Endodermal cell (in vitro differentiated cells): ENCODE measurements around the gene HOXB3. TPM values are rescaled to one million over a fixed set of nuclear protein-coding genes. Genes with fewer than 3 reads are reported as not detected.

Source experiments
- DNase-seq: peaks from one replicate; pipeline ENCODE4 v3.0.0-alpha.2; 2017
- H3K27ac ChIP-seq: 2 replicates; pipeline ENCODE4 v1.5.1; 2013; ENCODE audit warnings: mild to moderate bottlenecking, low read depth, low read length, moderate library complexity
- H3K27me3 ChIP-seq: 2 replicates; pipeline ENCODE4 v1.6.1; 2013; ENCODE audit warnings: mild to moderate bottlenecking, low read length, moderate library complexity; ENCODE audit not compliant: insufficient read depth, control insufficient read depth, poor library complexity, severe bottlenecking
- H3K36me3 ChIP-seq: 2 replicates; pipeline ENCODE4 v1.7.0; 2013; ENCODE audit warnings: mild to moderate bottlenecking, low read length, moderate library complexity; ENCODE audit not compliant: control insufficient read depth, insufficient read depth
- H3K4me1 ChIP-seq: one replicate; pipeline ENCODE4 v1.7.0; 2013; ENCODE audit warnings: low read length; ENCODE audit not compliant: control insufficient read depth, insufficient read depth
- H3K4me3 ChIP-seq: 2 replicates; pipeline ENCODE4 v1.5.1; 2013; ENCODE audit warnings: mild to moderate bottlenecking, low read length, moderate library complexity
- H3K9ac ChIP-seq: 2 replicates; pipeline ENCODE4 v1.6.1; 2013; ENCODE audit warnings: mild to moderate bottlenecking, low read length, moderate library complexity; ENCODE audit not compliant: poor library complexity, severe bottlenecking; ENCODE audit errors: extremely low read depth
- H3K9me3 ChIP-seq: 2 replicates; pipeline ENCODE4 v1.6.1; 2013; ENCODE audit warnings: mild to moderate bottlenecking, low read length, moderate library complexity; ENCODE audit not compliant: control insufficient read depth
- H3K27ac Mint-ChIP-seq: 2 replicates; pipeline ENCODE4 v1.8.0; 2020; ENCODE audit warnings: mixed read lengths
- H3K27me3 Mint-ChIP-seq: 2 replicates; pipeline ENCODE4 v1.8.0; 2021; ENCODE audit warnings: mild to moderate bottlenecking, mixed read lengths; ENCODE audit not compliant: insufficient read depth
- H3K36me3 Mint-ChIP-seq: 2 replicates; pipeline ENCODE4 v1.8.0; 2020; ENCODE audit warnings: low read depth, mixed read lengths
- H3K4me1 Mint-ChIP-seq: 2 replicates; pipeline ENCODE4 v1.8.0; 2020; ENCODE audit warnings: mixed read lengths
- H3K4me3 Mint-ChIP-seq: 2 replicates; pipeline ENCODE4 v1.8.0; 2020; ENCODE audit warnings: mild to moderate bottlenecking, moderate library complexity, mixed read lengths
- H3K9me3 Mint-ChIP-seq: 2 replicates; pipeline ENCODE4 v1.8.0; 2020; ENCODE audit warnings: mild to moderate bottlenecking, mixed read lengths
- WGBS, 2 experiments: methylation state at CpG; one replicate each; pipeline versions ENCODE4 v1.1.5 to v1.1.7; 2013; ENCODE audit warnings: missing lambda C conversion rate in 2 of 2, mixed read lengths in 1 of 2; ENCODE audit not compliant: insufficient coverage in 1 of 2, insufficient read length in 1 of 2; 5-methylcytosine and 5-hydroxymethylcytosine counted together
- total RNA-seq, 2 donors: library from RNA; stranded (reverse); fragmentation: NEBNext Ultra II Directional in 1 of 2; extraction: Animal tissue kit (Norgen Biotek cat#: 25700) in 1 of 2; gene quantifications; 2 replicates in 1 of 2; 3 replicates in 1 of 2; pipeline ENCODE4 v1.2.1, GENCODE V29; 2021
- TF ChIP-seq, protein P1 (sequence below): fragments of 200-600 bp; sonication (generic); conservative IDR thresholded peaks from 2 replicates; pipeline ENCODE4 v1.5.0; 2021; ENCODE audit warnings: antibody characterized with exemption, mild to moderate bottlenecking

Gene HOXB3
- total RNA-seq, 2 donors from 2014 or later, result not detected

DNA sequence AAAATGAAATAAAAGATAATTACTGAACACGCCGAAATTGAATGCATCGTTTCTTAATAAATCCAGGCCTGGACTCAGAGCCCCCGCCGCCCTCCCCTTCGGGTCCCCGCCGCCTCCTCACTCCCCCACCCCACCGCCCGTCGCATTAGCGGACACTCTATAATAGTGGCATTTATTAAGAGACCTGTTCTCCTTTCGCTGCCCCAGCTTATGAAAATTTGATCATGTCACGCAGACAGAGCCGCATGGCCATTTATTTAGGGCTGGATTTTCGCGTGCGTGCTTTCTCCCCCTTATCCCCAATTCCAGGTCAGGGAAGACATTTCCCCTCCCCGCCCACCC lies 38.9 kb downstream of the HOXB3 start:
- Mint-ChIP-seq H3K4me3 (no peak overlapping the region), H3K9me3 (no peaks in the 10 kb centered on the region), H3K27ac (no peak overlapping the region), H3K27me3 (peaks cover 99% of the 10 kb centered on the region), H3K4me1 (peaks cover 22% of the 10 kb centered on the region), H3K36me3 (no peaks in the 10 kb centered on the region)
- H3K27me3 ChIP-seq, result peaks cover 99% of the 10 kb centered on the region
- no peak overlapping the region for H3K9ac ChIP-seq
- peaks cover 18% of the 10 kb centered on the region for H3K4me1 ChIP-seq
- H3K36me3 ChIP-seq, result no peaks in the 10 kb centered on the region
- no peak overlapping the region for H3K4me3 ChIP-seq
- peak overlapping the region; percentile 70 for H3K27ac ChIP-seq
- TF ChIP-seq, protein P1, sequence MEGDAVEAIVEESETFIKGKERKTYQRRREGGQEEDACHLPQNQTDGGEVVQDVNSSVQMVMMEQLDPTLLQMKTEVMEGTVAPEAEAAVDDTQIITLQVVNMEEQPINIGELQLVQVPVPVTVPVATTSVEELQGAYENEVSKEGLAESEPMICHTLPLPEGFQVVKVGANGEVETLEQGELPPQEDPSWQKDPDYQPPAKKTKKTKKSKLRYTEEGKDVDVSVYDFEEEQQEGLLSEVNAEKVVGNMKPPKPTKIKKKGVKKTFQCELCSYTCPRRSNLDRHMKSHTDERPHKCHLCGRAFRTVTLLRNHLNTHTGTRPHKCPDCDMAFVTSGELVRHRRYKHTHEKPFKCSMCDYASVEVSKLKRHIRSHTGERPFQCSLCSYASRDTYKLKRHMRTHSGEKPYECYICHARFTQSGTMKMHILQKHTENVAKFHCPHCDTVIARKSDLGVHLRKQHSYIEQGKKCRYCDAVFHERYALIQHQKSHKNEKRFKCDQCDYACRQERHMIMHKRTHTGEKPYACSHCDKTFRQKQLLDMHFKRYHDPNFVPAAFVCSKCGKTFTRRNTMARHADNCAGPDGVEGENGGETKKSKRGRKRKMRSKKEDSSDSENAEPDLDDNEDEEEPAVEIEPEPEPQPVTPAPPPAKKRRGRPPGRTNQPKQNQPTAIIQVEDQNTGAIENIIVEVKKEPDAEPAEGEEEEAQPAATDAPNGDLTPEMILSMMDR, result no peak
- WGBS, 2 experiments, result 10 to 12% methylated on average over 10 to 19 of the region's 19 CpGs
- no peak for DNase-seq
- H3K9me3 ChIP-seq, result no peaks in the 10 kb centered on the region

DNA sequence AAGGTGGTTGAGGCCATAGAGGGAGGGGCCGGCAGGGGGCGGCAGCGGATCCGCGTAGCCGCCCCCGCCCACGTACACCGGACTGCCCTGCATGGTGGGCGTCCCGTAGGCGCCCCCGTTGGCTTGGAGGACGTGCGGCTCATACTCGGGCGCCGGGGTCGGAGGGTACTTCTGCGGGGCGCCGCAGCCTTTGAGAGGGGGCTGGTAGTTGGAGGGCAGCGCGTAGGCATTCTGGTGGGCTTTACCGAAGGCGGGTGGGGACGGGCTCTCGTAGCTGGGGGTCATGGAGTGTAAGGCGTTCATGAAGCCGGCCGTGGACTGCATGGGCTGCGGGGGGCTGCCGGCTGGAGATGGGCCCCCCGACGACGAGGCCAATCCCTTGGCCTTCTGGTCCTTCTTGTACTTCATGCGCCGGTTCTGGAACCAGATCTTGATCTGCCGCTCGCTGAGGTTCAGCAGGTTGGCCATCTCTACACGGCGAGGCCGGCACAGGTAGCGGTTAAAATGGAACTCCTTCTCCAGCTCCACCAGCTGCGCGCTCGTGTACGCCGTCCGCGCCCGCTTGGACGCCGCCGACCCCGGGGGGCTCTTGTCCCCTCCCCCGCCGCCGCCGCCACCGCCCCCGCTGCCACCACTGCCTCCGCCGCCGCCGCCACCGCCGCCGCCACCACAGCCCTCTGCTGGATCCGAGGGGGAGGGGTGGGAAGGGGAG lies 39.4 kb downstream of the HOXB3 start:
- Mint-ChIP-seq H3K27me3 (peaks cover 99% of the 10 kb centered on the region), H3K4me1 (peaks cover 24% of the 10 kb centered on the region), H3K27ac (no peak overlapping the region), H3K36me3 (no peaks in the 10 kb centered on the region), H3K4me3 (no peak overlapping the region), H3K9me3 (no peaks in the 10 kb centered on the region)
- TF ChIP-seq, protein P1, result peak; percentile 68
- Histone ChIP-seq H3K36me3 (no peaks in the 10 kb centered on the region), H3K4me1 (peaks cover 18% of the 10 kb centered on the region), H3K9ac (no peak overlapping the region), H3K27ac (peak overlapping the region; percentile 70), H3K4me3 (peak overlapping the region; percentile 54), H3K9me3 (no peaks in the 10 kb centered on the region), H3K27me3 (peaks cover 99% of the 10 kb centered on the region)
- 3 to 4% methylated on average over 27 to 67 of the region's 70 CpGs for WGBS, 2 experiments
- peak; percentile 86 for DNase-seq

DNA sequence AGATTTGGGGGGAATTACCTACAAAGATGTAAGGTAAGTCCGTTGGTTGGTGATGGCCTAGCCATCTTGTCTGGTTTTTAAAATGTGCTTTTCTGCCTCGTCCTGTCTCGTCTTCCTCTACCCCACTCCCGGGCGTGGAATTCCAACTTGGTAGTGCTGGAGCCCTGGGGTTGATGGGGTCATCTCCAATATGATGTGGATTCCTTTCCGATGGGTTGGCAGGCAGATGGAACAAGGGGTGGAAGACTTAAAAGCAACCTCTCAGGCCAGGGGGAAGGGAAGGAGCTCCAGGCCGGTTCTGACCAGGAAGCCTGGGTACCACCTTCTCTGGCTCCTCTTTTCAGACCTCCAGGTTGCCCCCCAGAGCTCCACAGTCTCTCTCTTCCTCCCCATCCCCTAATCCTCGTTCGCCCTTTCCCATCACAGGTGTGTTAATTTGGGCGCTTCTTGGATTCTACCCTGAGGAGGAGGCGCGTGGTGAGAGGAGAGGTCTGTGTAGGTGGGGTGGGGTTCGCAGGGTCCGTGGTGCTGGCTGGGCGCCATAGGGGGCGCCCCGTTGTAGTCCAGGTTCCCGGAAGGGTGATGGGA lies 40.0 kb downstream of the HOXB3 start:
- no peak overlapping the region for H3K4me3 Mint-ChIP-seq
- Histone ChIP-seq H3K27me3 (peaks cover 99% of the 10 kb centered on the region), H3K4me3 (peak overlapping the region; percentile 54), H3K27ac (peak overlapping the region; percentile 65), H3K9me3 (no peaks in the 10 kb centered on the region), H3K4me1 (peaks cover 18% of the 10 kb centered on the region), H3K9ac (no peak overlapping the region), H3K36me3 (no peaks in the 10 kb centered on the region)
- peaks cover 100% of the 10 kb centered on the region for H3K27me3 Mint-ChIP-seq
- no peak for DNase-seq
- 25 to 77% methylated on average over 2 to 16 of the region's 18 CpGs for WGBS, 2 experiments
- H3K9me3 Mint-ChIP-seq, result no peaks in the 10 kb centered on the region
- TF ChIP-seq, protein P1, result no peak
- H3K36me3 Mint-ChIP-seq, result no peaks in the 10 kb centered on the region
- peaks cover 21% of the 10 kb centered on the region for H3K4me1 Mint-ChIP-seq
- no peak overlapping the region for H3K27ac Mint-ChIP-seq
